Stimulated activated CD8-positive, alpha-beta memory T cell treated with anti-CD3 and anti-CD28 coated beads, Interleukin-4, amount 100 ng/mL, for 48 hours (primary cell): ENCODE results near the gene PEMT.

Source experiments
- DNase-seq: peaks from one replicate; pipeline ENCODE4 v3.0.0-alpha.2; 2020

The PEMT gene

DNA sequence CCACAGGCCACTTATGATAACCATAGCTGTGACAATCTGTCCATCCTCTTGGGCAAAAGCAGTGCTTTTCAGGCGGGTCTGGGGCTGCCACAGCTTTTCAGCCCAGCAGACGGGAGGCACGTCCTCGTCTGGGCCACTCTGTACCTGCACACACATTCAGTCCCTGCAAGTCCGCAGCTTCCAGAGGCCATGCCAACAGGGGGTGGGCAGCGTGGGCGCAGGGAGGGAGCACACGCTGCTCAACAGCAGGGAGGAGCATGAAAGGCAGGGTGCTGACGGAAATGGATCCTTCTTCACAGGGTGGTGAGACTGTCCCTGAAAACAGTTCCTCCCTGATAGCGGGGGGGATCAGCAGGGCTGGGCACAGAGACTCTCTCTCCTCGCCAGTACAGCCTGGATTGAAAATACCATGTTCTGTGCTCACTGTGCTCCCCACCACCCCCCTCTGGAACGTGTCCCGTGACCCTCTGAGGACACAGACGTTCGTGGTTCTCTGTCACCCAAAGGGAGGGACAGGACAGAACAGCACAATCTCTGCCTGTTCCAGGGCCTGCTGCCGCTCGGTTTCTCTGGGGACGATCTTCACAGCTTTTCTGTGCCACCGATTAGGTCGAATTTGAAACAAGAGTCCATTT, 41.7 kb downstream of the PEMT start:
- no peak for DNase-seq

DNA sequence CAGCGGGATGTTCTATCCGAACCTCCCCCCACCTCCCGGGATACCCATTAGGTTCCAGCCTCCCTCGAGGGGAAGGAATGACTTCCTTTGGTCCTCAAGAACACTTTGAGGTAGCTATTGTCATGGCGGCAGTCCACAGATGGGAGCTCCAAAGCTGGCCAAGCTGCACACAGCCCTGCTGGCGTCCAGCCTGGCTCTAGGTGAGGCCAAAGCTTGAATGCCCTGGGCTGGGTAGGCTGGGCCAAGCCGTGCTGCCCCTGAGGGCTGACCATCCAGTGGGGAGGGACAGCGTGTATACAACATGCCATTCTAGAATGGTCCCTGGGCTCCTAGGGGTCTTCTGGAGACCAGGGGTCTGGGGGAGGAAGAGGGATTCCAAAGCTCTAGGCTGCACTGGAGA, 43.5 kb downstream of the PEMT start:
- DNase-seq: no peak

DNA sequence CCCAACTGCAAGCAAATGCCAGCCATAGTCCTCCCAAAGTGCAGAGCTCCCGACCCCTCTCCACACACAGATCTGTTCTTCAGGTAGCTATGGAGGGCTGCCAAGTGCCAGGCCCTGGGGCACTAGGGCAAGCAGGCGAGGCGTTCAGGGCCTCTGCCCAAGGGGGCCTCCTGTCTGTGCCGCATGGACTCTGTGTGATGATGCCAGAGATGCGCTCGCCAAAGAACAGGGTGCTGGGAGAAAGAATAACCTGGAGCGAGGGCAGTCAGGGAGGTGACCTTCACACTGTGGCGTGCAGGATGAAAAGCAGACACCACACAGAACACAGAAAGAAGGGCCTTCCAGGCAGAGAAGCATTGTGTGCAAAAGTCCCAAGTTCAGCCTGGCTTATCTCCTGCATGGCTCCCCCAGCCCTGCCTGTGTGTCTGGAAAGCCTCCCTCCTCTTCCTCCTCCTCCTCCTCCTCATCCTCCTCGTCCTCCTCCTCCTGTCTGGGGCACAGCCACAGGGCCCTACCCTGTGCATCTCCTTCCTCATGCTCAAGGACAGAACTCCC, 44.2 kb downstream of the PEMT start:
- no peak for DNase-seq

DNA sequence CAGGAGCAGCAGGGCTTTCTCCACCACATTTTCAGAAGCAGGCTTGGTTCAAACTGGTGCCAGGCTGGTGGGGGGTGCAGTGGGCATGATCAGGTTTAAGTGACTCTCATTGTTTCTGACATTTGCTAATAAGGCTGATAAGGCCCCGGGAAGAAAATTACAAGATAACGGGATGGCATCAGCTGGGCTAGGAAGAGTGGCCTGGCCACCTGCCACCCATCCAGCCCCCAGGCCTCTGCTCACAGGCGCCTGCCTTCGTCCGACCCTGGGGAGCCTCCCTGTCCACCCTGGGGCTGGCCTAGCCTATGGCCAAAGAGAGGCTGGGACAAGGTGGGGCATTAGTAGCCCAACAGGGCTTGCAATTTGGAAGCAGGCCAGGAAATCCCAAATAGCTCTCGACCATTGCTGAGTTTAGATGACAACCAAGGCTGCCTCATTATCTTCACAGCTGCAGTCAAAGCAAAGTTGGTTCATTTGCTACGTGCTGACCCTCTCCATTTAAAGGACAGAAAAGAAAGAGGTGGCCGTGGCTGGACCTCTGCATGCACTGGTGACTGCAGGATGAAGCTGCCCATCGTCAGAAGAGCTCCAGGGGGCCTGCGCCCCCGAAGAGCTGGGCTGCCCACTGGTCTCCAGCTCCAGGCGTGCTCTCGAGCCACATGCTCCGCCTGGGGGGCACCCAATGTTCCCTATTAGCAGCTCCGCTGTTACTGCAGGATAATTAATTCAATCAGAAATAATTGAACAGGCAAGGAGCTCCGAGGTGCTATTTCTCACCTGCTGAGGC, 44.9 kb downstream of the PEMT start:
- no peak for DNase-seq

DNA sequence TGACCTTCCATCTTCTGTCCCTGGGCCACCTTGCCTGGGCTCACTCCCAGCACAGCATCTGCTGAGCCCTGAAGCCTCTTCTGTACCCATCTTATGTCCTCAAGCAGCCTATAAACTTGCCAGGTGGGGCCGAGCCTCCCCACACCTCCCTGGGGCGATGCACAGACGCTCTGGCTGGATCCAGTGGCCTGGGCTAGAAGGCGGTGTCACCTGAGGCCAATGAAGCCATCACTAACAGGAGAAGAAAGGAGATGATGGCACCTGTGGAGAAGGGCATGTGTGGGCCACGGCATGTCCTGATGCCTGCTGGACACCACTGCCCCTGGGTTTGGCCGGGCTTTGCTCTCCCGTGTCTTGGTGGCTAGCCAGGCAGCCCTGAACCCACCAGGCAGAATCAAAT, 45.5 kb downstream of the PEMT start:
- no peak for DNase-seq

DNA sequence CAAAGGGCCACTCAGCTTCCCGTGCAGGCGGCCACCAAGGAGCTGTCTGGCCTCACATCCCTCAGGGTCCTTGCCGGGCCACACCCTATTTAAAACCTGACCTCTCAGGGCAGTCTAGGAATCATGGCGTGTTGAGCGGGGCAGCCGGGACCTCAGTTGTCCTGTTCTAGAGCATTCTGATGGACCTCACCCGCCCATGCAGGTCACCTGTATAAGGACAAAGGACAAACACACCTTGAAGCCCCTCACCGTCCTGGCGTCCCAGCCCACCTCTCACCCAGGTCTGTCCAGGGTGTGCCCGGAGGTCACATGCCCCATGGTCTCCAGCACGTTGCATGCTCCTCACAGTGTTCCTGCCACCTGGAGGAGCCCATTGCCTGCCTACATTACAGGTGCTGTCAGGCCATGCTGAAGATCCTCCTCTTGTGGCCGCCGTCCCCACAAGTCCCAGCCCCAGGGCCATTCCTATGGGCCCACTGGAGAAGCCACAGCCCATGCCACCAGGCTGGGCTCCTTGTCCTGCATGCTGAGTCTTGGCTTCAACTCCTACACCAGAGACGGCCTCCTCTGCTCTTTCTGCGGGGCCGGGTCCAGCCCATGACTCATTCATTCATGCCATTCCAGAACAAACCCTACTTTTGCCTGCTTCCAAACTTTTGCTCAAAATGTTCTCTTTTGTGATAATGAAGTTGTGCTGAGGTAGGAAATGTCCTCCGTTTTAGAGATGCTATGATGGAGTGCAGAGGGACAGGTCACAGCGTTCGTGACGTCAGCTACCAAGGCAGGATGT, 46.3 kb downstream of the PEMT start:
- DNase-seq: no peak

DNA sequence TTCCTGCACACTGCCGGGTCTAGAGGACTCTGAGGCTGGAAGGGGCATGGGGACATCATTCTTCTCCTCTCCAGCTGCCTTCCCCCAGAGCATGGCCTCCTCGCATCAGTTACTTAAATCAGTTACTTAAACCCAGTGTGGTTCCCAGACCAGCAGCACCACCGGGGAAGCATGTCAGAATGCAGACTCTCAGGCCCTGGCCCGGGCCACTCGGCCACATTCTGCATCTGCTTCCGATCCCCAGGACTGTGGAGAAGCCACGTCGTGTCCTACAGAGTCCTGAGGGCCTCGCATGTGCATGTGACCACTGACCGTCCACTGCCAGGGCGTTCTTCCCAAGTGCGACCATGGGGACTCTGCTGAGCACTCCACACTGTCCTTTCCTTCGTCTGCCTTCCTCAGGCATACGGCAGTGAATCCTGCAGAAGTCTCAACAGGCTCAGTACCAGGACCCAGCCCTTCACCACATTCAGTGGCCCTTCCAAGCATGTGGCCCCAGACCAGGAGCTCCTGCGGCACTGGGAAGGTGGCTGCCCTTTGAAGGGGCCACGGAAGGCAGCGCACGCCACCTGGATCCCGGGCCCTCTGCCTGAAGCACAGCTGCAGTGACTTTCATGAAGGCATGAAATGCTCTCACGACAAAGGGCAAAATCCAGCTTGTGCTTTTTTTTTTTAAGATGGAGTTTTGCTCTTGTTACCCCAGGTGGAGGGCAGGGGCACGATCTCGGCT, 48.4 kb downstream of the PEMT start:
- no peak for DNase-seq

DNA sequence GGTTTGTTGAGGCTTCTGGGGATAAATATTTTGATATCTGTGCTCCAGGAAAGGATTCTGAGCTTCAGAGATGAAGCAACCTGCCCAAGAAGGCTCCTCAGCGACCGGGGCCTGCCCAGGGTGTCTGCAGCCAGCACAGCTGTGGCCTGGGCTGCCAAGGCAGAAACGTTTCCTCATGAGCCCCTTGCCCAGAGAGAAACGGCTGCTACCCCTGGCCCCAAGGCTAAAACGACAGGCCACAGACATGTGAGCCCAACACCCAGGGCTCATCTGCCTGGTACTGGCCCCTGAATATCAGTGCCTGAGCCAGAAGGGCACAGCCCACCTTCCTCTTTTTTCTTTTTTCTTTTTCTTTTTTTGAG, 49.9 kb downstream of the PEMT start:
- DNase-seq: no peak

DNA sequence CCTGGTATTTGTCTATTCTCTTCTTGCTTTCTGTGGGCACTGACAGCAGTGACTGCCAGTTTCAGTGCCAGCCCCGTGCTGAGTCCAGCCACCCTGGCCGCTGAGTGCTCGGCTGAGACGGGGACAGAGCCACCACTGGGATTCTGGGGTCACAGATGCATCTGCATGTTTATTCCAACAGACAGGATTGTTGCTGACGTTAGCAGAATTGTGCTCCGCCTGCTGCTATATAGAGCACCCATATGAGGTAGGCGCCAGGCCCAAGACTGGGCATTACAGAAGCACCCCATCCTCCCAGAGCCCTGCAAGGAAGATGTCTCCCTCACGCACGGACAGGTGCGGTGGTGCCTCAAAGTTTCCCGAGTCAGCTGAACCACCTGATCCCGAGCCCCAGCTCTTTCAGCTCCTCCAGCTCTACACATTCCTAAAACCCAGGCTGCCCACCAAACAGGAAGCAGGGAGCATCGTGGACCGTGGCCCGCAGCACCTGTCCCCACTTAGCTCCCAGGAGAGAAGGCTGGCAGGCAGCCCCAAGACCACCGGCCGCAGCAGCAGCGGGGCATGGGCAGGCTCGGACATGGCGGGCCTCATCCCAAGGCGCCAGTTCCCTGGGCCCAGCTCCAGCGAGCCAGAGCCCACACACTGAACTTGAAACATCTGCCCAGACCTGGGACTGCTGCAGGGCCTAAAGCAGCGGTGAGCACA, 50.4 kb downstream of the PEMT start:
- DNase-seq: no peak

DNA sequence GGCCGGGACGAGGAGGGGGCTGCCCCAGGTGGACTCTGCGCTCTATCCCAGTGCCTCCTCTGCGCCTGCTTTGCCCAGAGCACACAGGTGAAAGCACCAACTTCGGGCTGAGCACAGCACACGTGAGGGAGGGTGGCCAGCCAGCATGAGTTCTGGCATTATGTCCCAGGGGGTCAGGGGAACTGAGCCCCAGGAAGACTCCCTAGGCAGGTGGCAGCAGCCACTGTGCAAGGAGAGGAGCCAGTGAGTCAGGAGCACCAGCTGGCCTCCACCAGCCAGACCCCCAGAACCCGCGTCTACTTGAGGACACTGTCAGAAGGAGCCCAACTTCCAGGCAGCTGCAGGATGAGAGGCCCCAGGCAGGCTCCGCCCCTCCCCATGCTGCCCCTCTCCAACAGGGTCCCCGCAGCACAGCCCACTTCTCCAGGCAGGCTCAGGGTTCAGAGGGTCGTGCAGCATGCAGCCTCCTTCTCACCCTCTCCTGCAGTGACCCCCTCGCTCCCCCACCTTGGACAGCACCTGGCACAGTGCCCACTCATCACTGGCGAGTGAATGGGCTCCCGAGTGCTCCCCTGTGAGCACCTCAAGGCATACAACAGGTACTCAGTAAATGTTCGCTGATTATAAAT, 51.1 kb downstream of the PEMT start:
- no peak for DNase-seq

DNA sequence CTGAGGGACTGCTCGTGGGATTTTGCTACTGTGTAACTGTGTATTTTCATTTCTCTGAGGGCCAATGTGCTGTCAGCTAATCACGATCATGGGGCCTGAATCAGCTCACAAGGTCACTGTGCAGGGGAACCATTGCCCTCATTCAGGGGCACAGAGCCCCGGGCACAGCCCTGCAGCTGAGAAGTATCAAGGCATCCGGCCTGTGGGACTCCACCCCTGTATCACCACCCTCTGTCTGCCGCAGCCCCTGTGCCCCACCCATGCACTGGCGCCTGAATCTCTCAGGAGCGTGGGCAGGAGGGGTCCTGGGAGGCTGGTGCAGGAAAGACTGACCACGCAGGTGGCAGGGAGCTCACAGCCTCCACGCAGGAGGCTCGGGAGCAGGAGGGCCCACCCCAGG, 51.9 kb downstream of the PEMT start:
- no peak for DNase-seq

DNA sequence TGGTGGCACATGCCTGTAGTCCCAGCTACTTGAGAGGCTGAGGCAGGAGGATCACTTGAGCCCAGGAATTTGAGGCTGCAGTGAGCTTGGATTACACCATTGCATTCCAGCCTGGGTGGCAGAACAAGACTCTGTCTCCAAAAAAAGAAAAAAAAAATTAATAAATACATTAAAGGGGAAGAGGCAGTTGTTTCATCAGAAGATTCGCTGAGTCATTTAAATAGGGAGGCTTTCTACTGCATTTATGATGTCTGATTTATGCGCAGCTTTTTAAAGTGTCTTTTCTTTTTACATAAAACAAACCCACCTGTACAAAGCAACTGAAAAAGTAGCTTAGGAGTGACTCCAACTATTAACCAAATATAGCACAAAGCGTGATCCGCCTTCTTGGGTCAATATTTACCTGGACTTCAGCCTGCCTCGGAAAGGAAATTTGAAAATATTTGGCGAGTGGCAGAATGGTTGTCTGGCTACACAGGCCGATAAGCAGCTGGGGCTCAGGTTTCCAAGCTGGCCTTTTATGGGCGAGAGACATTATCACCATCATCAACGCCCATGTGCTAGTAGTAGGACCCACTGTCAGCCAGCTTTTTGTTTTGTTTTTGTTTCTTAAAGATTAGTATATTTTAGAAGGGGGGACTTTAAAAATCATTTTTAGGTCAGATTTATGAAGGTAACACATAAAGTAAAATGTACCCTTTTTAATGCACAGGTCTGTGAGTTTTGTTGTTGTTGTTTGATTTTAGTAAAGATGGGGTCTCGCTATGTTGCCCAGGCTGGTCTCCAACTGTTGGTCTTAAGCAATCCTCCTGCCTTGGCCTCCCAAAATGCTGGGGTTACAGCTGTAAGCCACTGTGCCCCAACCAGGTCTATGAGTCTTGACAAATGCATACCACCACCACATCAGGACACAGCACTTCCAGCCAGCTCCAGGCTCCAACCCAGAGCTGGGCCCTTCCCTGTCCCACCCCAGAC, 52.8 kb downstream of the PEMT start:
- no peak for DNase-seq

DNA sequence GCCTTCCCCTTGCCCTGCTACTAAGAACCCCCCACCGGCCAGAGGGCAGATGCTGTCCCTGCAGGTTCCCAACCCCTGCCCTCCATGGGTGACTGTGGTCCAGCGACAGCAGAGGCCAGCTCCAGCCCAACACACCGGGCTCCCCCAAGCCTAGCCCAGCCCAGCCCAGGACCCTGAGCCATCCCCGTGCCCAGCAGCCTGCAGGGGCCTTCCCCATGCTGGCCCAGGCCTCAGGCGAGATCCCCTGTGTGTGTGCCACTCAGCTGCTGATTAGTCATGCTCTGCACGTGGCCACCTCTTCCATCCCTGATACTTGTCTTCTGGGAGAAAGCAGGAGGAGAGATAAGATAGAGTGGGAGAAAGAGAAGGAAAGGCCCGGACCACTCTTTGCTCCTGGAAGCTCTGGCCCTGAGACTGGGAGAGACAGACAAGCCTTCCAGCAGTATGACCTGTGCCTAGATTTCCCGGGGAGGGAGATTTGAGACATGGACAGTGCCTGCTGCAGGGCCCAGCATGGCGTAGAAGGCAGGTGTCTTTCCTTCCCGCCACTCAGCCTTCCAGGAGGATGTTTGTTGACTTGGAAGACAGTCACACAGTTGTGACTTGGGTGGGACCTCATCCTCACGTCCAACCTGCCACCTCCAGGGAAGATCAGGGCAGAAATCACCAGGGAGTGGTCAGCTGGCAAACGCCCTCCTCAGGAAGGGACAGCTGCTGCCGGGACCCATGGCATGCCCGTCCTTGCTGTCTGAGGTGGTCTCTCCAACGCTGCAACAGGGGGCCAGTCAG, 54.0 kb downstream of the PEMT start:
- no peak for DNase-seq

DNA sequence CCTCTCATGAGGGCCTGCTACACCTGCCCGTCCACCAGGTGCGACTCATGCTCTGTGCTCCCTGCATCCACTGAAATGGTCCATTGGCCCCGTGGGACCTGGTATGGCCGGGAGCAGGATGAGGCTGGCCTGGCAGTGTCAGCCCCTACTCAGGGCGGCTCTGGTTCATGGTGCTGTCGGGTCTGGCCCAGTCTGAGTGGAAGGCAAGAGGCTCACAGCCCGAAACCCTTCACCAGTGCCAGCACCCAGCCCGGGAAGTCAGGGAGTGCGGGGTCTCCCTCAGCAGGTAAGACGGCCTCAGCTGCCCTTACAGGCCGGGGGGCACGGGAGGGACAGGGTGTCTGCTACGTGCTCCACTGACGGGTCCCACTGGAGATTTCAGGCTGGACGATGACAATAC, 54.8 kb downstream of the PEMT start:
- no peak for DNase-seq

DNA sequence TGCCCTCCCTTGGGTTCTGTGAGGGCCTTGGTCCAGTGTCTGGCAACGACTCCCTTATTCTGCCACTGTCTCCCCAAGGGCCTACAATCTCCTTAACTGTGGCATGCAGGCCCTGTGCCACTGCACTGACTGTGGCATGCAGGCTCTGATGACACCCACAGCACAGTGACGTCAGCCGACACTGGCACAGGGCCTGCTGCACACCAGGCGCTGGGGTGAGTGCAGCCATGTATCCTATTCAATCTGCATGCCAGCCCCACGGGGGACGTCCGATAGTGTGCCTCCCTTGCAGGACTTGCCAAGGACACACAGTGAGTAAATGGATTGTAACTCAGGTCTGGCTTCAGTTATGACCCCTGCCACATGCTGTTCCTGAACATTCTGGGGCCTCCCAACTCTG, 55.6 kb downstream of the PEMT start:
- no peak for DNase-seq

DNA sequence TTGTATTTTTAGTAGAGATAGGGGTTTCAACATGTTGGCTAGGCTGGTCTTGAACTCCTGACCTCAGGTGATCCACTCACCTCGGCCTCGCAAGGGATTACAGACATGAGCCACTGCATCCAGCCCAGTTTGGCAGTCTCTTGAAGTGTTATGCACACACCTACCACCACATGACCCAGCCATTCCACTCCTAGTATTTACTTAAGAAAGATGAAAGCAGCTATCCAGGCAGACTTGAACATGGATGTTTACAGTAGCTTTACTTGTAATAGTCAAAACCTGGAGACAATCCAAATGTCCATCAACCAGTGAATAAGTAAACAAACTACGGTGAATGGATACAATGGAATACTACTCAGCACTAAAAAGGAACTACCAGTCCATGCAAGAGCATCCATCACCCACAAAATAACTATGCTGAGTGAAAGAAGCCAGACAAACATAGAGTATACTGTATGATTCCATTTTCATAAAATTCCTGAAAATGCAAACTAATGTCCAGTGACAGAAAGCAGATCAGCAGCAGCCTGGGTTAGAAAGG, 57.5 kb downstream of the PEMT start:
- no peak for DNase-seq

DNA sequence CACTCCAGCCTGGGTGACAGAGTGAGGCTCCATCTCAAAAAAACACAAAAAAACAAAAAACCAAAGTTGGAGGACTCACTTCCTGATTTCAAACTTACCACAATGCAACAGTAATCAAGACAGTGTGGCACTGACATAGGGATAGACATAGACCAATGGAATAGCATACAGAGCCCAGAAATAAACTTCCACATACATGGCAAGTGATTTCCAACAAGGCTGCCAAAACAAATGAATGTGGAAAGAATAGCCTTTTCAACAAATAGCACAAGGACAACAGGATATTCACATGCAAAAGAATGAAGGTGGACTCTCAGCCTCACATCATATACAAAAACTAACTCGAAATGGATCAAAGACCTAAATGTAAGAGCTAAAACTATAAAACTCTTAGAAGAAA, 58.5 kb downstream of the PEMT start:
- DNase-seq: no peak

DNA sequence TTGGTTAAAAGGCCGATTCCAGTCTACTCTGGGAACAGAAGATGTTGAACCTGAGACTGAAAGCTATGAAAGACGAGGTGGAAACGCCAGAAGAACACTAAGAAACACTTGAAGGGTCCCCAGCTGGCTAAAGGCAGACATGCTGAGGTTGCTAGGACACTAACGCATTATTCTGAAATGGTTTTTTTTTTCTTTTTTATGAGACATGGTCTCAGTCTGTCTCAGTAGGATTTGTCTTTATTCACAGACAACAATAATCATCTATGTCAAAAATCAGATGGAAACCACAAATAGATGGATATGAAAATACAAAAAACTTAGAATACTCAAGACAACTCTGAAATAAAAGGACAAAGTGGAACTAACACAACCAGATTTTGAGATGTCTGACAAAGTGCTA, 60.4 kb downstream of the PEMT start:
- no peak for DNase-seq
